Transverse colon (tissue), 4 donors: ENCODE results near the gene KRTAP12-1. TPM values are rescaled to one million over a fixed set of nuclear protein-coding genes. Genes with fewer than 3 reads are reported as not detected.

Experiments used
- DNase-seq: peaks from one replicate; pipeline ENCODE4 v3.0.0-alpha.2; 2019
- H3K27ac ChIP-seq, 4 donors: fragments of 200-600 bp; sonication (generic); 2 replicates each; pipeline ENCODE4 v1.5.1; 2016 to 2018; ENCODE audit warnings: inconsistent platforms in 4 of 4
- H3K27me3 ChIP-seq: fragments of 200-600 bp; sonication (generic); 2 replicates; pipeline ENCODE4 v1.5.1; 2017; ENCODE audit warnings: inconsistent platforms
- H3K36me3 ChIP-seq, 4 donors: fragments of 200-600 bp; sonication (generic); 2 replicates each; pipeline ENCODE4 v1.5.1; 2017 to 2019; ENCODE audit warnings: inconsistent platforms in 4 of 4
- H3K4me1 ChIP-seq, 4 donors: fragments of 200-600 bp; sonication (generic); 2 replicates each; pipeline ENCODE4 v1.5.1; 2017 to 2020; ENCODE audit warnings: inconsistent platforms in 4 of 4
- H3K4me3 ChIP-seq, 4 donors: fragments of 200-600 bp; sonication (generic); 1 replicate in 1 of 4; 2 replicates in 3 of 4; pipeline versions ENCODE4 v1.5.1 to v1.6.1; 2017 to 2019; ENCODE audit warnings: inconsistent platforms in 4 of 4
- H3K9me3 ChIP-seq, 2 donors: fragments of 200-600 bp; sonication (generic); 2 replicates each; pipeline ENCODE4 v1.5.1; 2017 to 2019; ENCODE audit warnings: inconsistent platforms in 2 of 2
- CTCF ChIP-seq, 5 experiments: fragments of 200-600 bp in 3 of 5; fragments of 450-650 bp in 2 of 5; sonication (generic) in 3 of 5; IDR thresholded peaks; 1 replicate in 2 of 5; 2 replicates in 3 of 5; pipeline ENCODE4 v1.5.1; 2016 to 2017; ENCODE audit warnings: antibody characterized with exemption in 5 of 5, inconsistent platforms in 3 of 5, mild to moderate bottlenecking in 2 of 5, moderate library complexity in 1 of 5
- EP300 ChIP-seq: sonication (generic); formaldehyde crosslinking; IDR thresholded peaks from one replicate; pipeline ENCODE4 v1.6.1; 2017; ENCODE audit warnings: antibody characterized with exemption, low read depth
- POLR2A ChIP-seq: fragments of 450-650 bp; IDR thresholded peaks from one replicate; pipeline ENCODE4 v1.6.1; 2016; ENCODE audit warnings: antibody characterized with exemption, mild to moderate bottlenecking, moderate library complexity
- POLR2AphosphoS5 ChIP-seq, 3 donors: sonication (generic); formaldehyde crosslinking; IDR thresholded peaks; one replicate each; pipeline ENCODE4 v1.6.1; 2016; ENCODE audit warnings: antibody characterized with exemption in 3 of 3
- WGBS, 2 donors: methylation state at CpG; one replicate each; pipeline ENCODE4 v1.1.5; 2018; ENCODE audit warnings: low coverage in 1 of 2; 5-methylcytosine and 5-hydroxymethylcytosine counted together
- in situ Hi-C, 4 donors: fragments of 200-750 bp; cut with MboI; loops; one replicate each; pipeline versions ENCODE4 v1.15.0 to v1.15.1; 2017; ENCODE audit warnings: low sequenced_read_pairs in 3 of 4, low pct_ligation_motif_present in 1 of 4, low pct_unique_long_range_greater_than_20kb in 1 of 4
- intact Hi-C: fragments of 100-400 bp; cut with DNase I; formaldehyde crosslinking; loops from one replicate; pipeline ENCODE4 v1.15.1; 2023; ENCODE audit warnings: low total_unique reads
- total RNA-seq, 4 donors: library from RNA; depleted of rRNA; stranded (reverse); fragments of >200 nt; gene quantifications; one replicate each; pipeline ENCODE4 v1.1.0, GENCODE V29; 2016

KRTAP12-1 gene
- total RNA-seq, 4 donors from 2014 or later, result not detected

GRCh38 chr21:44724926-44725325 is 43.0 kb upstream of the KRTAP12-1 start:
- no peak overlapping the region for H3K4me3 ChIP-seq
- H3K9me3 ChIP-seq, result no peaks in the 10 kb centered on the region
- TF ChIP-seq CTCF (IDR thresholded peaks at IDR 0.05), result no peak
- no peak for TF ChIP-seq POLR2A
- TF ChIP-seq POLR2AphosphoS5 (IDR thresholded peaks at IDR 0.05), result no peak
- no peak for TF ChIP-seq EP300
- DNase-seq, result no peak
- no peak overlapping the region for H3K27ac ChIP-seq
- WGBS, 2 donors, result 80 to 91% methylated on average over 1 to 14 of the region's 14 CpGs
- H3K36me3 ChIP-seq, result no peaks in the 10 kb centered on the region
- peaks cover 74% of the 10 kb centered on the region for H3K27me3 ChIP-seq
- peaks cover 0 to 12% (median 3%) of the 10 kb centered on the region in 4 donors for H3K4me1 ChIP-seq
- in situ Hi-C loops (no loop called here), intact Hi-C loops (no loop called here)

GRCh38 chr21:44724196-44724595 is 42.2 kb upstream of the KRTAP12-1 start:
- in situ Hi-C loops (no loop called here), intact Hi-C loops (no loop called here)
- Histone ChIP-seq H3K4me1 (peaks cover 0 to 12% (median 3%) of the 10 kb centered on the region in 4 donors), H3K27ac (no peak overlapping the region), H3K9me3 (no peaks in the 10 kb centered on the region), H3K4me3 (no peak overlapping the region), H3K36me3 (no peaks in the 10 kb centered on the region), H3K27me3 (peaks cover 81% of the 10 kb centered on the region)
- 73 to 88% methylated on average over 1 to 7 of the region's 7 CpGs for WGBS, 2 donors
- no peak for DNase-seq
- no peak for TF ChIP-seq POLR2AphosphoS5 (IDR thresholded peaks at IDR 0.05)
- TF ChIP-seq CTCF (IDR thresholded peaks at IDR 0.05), result no peak
- TF ChIP-seq POLR2A, result no peak
- TF ChIP-seq EP300, result no peak

- no peak for DNase-seq
- intact Hi-C loops (no loop called here), in situ Hi-C loops (no loop called here)
- TF ChIP-seq EP300, result no peak
- no peak for TF ChIP-seq POLR2AphosphoS5 (IDR thresholded peaks at IDR 0.05)
- no peak for TF ChIP-seq POLR2A
- TF ChIP-seq CTCF (IDR thresholded peaks at IDR 0.05), result no peak
- peaks cover 89% of the 10 kb centered on the region for H3K27me3 ChIP-seq
- no peaks in the 10 kb centered on the region for H3K36me3 ChIP-seq
- H3K4me1 ChIP-seq, result peaks cover 0 to 12% (median 3%) of the 10 kb centered on the region in 4 donors
- H3K9me3 ChIP-seq, result no peaks in the 10 kb centered on the region
- peak overlapping the region in 1 of 4 donors; percentile 25 for H3K4me3 ChIP-seq
- H3K27ac ChIP-seq, result no peak overlapping the region
- 0 to 22% methylated on average over 4 to 40 of the region's 61 CpGs for WGBS, 2 donors
Observed at GRCh38 chr21:44723177-44724131, 41.5 kb upstream of the KRTAP12-1 start.

GRCh38 chr21:44722731-44723130 is 40.8 kb upstream of the KRTAP12-1 start:
- Histone ChIP-seq H3K9me3 (no peaks in the 10 kb centered on the region), H3K4me1 (peaks cover 0 to 12% (median 3%) of the 10 kb centered on the region in 4 donors), H3K4me3 (no peak overlapping the region), H3K36me3 (no peaks in the 10 kb centered on the region), H3K27me3 (peaks cover 90% of the 10 kb centered on the region), H3K27ac (no peak overlapping the region)
- TF ChIP-seq EP300, result no peak
- TF ChIP-seq POLR2A, result no peak
- no peak for TF ChIP-seq CTCF (IDR thresholded peaks at IDR 0.05)
- TF ChIP-seq POLR2AphosphoS5 (IDR thresholded peaks at IDR 0.05), result no peak
- intact Hi-C loops (no loop called here), in situ Hi-C loops (no loop called here)
- no peak for DNase-seq
- 29 to 70% methylated on average over 1 to 5 of the region's 5 CpGs for WGBS, 2 donors
